RPMI8226 (cell line): Measurements from ENCODE around the gene GNAS.
"Not testable (repeated sequence)": the region's sequence is repeated elsewhere in the genome, so short reads cannot be mapped to it uniquely, and the experiment has no call there.

Experiments used
- DNase-seq: peaks from one replicate; pipeline ENCODE4 v3.0.0-alpha.2; 2015

Gene GNAS

GRCh38 chr20:58852543-58853271 is at the start of gene GNAS:
Gene GNAS, plus strand, starts transcription at chr20:58852716.
- DNase-seq, result peak; percentile 68

GRCh38 chr20:58803533-58803932 is 49.0 kb upstream of the GNAS start:
- no peak for DNase-seq

GRCh38 chr20:58807801-58808200 is 44.7 kb upstream of the GNAS start:
- no peak for DNase-seq

GRCh38 chr20:58808271-58809046 is 44.1 kb upstream of the GNAS start:
- DNase-seq, result no peak

- no peak for DNase-seq
Measured at GRCh38 chr20:58810116-58810878, 42.2 kb upstream of the GNAS start.

- no peak for DNase-seq
Measured at GRCh38 chr20:58810879-58811250, 41.7 kb upstream of the GNAS start.

GRCh38 chr20:58811334-58811733 is 41.2 kb upstream of the GNAS start:
- DNase-seq, result no peak

GRCh38 chr20:58813369-58813768 is 39.1 kb upstream of the GNAS start:
- no peak for DNase-seq

- DNase-seq, result no peak
Measured at GRCh38 chr20:58815448-58815847, 37.1 kb upstream of the GNAS start.

GRCh38 chr20:58816051-58816450 is 36.5 kb upstream of the GNAS start:
- DNase-seq, result no peak

GRCh38 chr20:58816957-58817651 is 35.4 kb upstream of the GNAS start:
- no peak for DNase-seq

- no peak for DNase-seq
Measured at GRCh38 chr20:58817748-58818147, 34.8 kb upstream of the GNAS start.

- DNase-seq, result no peak
Measured at GRCh38 chr20:58818586-58819285, 33.8 kb upstream of the GNAS start.

- no peak for DNase-seq
Measured at GRCh38 chr20:58819921-58820320, 32.6 kb upstream of the GNAS start.

GRCh38 chr20:58820515-58820914 is 32.0 kb upstream of the GNAS start:
- not testable (repeated sequence) for DNase-seq

GRCh38 chr20:58822149-58822548 is 30.4 kb upstream of the GNAS start:
- DNase-seq, result no peak

- no peak for DNase-seq
Measured at GRCh38 chr20:58822748-58823730, 29.5 kb upstream of the GNAS start.

GRCh38 chr20:58824843-58825242 is 27.7 kb upstream of the GNAS start:
- DNase-seq, result no peak

GRCh38 chr20:58825450-58825849 is 27.1 kb upstream of the GNAS start:
- no peak for DNase-seq

- no peak for DNase-seq
Measured at GRCh38 chr20:58826271-58826670, 26.2 kb upstream of the GNAS start.

GRCh38 chr20:58828136-58828535 is 24.4 kb upstream of the GNAS start:
- no peak for DNase-seq
